Fibroblast of lung (primary cell): ENCODE measurements around the gene CALD1. TPM values are rescaled to one million over a fixed set of nuclear protein-coding genes. Genes with fewer than 3 reads are reported as not detected.

Source experiments
- DNase-seq, 2 donors: peaks; one replicate each; pipeline versions ENCODE4 v3.0.0 to v3.0.0-alpha.2; 2010; ENCODE audit warnings: low read depth in 2 of 2
- H2AFZ ChIP-seq: 2 replicates; pipeline ENCODE4 v1.5.1; 2012; ENCODE audit warnings: low read length, control low read depth, inconsistent platforms
- H3K27ac ChIP-seq: 2 replicates; pipeline ENCODE4 v1.5.1; 2011; ENCODE audit warnings: low read length, control low read depth; ENCODE audit not compliant: insufficient read depth
- H3K27me3 ChIP-seq: 2 replicates; pipeline ENCODE4 v1.5.1; 2011; ENCODE audit warnings: mild to moderate bottlenecking, low read length; ENCODE audit not compliant: control insufficient read depth, insufficient read depth
- H3K36me3 ChIP-seq: 2 replicates; pipeline ENCODE4 v1.5.1; 2011; ENCODE audit warnings: low read length; ENCODE audit not compliant: control insufficient read depth, insufficient read depth
- H3K4me1 ChIP-seq: 2 replicates; pipeline ENCODE4 v1.5.1; 2011; ENCODE audit warnings: low read length; ENCODE audit not compliant: control insufficient read depth, insufficient read depth; ENCODE audit errors: extremely low read depth
- H3K4me2 ChIP-seq: 2 replicates; pipeline ENCODE4 v1.5.1; 2011; ENCODE audit warnings: low read length, control low read depth; ENCODE audit not compliant: insufficient read depth; ENCODE audit errors: extremely low read depth
- H3K4me3 ChIP-seq, 4 experiments: fragments of 200-600 bp in 1 of 4; sonication (generic) in 1 of 4; replicated peaks in 1 of 4; 2 replicates each; pipeline ENCODE4 v1.5.1; 2011 to 2016; ENCODE audit warnings: low read length in 4 of 4, low read depth in 3 of 4, mild to moderate bottlenecking in 3 of 4, control low read depth in 2 of 4, inconsistent platforms in 1 of 4, mixed read lengths in 1 of 4; ENCODE audit not compliant: insufficient read depth in 1 of 4; ENCODE audit errors: control extremely low read depth in 1 of 4
- H3K79me2 ChIP-seq: 2 replicates; pipeline ENCODE4 v1.5.1; 2012; ENCODE audit warnings: mild to moderate bottlenecking, low read length, inconsistent platforms; ENCODE audit not compliant: control insufficient read depth, insufficient read depth
- H3K9ac ChIP-seq: 2 replicates; pipeline ENCODE4 v1.5.1; 2011; ENCODE audit warnings: mild to moderate bottlenecking, low read length, control low read depth; ENCODE audit not compliant: insufficient read depth
- H3K9me3 ChIP-seq: 2 replicates; pipeline ENCODE4 v1.5.1; 2012; ENCODE audit warnings: low read depth, low read length; ENCODE audit not compliant: control insufficient read depth, insufficient read depth
- H4K20me1 ChIP-seq: 2 replicates; pipeline ENCODE4 v1.5.1; 2011; ENCODE audit warnings: low read length; ENCODE audit not compliant: control insufficient read depth, insufficient read depth; ENCODE audit errors: extremely low read depth
- CTCF ChIP-seq, 2 donors: IDR thresholded peaks in 1 of 2; conservative IDR thresholded peaks in 1 of 2; 1 replicate in 1 of 2; 2 replicates in 1 of 2; pipeline ENCODE4 v1.5.1; 2011 to 2012; ENCODE audit warnings: low read length in 2 of 2, control low read depth in 1 of 2, inconsistent platforms in 1 of 2, low read depth in 1 of 2, mild to moderate bottlenecking in 1 of 2
- EZH2 ChIP-seq: IDR thresholded peaks from 2 replicates; pipeline ENCODE4 v1.5.1; 2012; ENCODE audit warnings: low read length, control low read depth, mild to moderate bottlenecking; ENCODE audit errors: missing control alignments
- polyA plus RNA-seq, 2 donors: library from polyadenylated mRNA; depleted of rRNA in 1 of 2; stranded (reverse) in 1 of 2; unstranded in 1 of 2; fragments of >200 nt; gene quantifications; 2 replicates each; pipeline ENCODE4 v1.2.1, GENCODE V29; 2011 to 2012; ENCODE audit warnings: missing spikeins in 1 of 2
- total RNA-seq: library from RNA; depleted of rRNA; stranded (reverse); fragments of >200 nt; gene quantifications from 2 replicates; pipeline ENCODE4 v1.2.1, GENCODE V29; 2014

CALD1 gene
- total and polyA plus RNA-seq, 2 donors (not counting 1 experiment from before 2014, with no cell fraction given) = 343 to 1,187 TPM

GRCh38 chr7:134927723-134928122, 148.3 kb downstream of the CALD1 start:
- Histone ChIP-seq H3K27ac (no peak overlapping the region), H3K36me3 (peaks cover 12% of the 10 kb centered on the region), H3K4me1 (peaks cover 9% of the 10 kb centered on the region), H4K20me1 (no peaks in the 10 kb centered on the region), H3K9ac (no peak overlapping the region), H3K4me2 (no peak overlapping the region), H2AFZ (no peak overlapping the region), H3K9me3 (no peaks in the 10 kb centered on the region), H3K27me3 (no peaks in the 10 kb centered on the region), H3K79me2 (peaks cover 42% of the 10 kb centered on the region), H3K4me3 (no peak overlapping the region)
- no peak for TF ChIP-seq EZH2
- no peak for TF ChIP-seq CTCF (conservative IDR thresholded peaks at IDR 0.05 in 1 of 2, IDR thresholded peaks at IDR 0.05 in 1 of 2; ENCODE audit: low read depth in 1 of 2, low read length in 2 of 2)
- no peak for DNase-seq

GRCh38 chr7:134928554-134928953, 149.1 kb downstream of the CALD1 start:
- Histone ChIP-seq H3K4me1 (peaks cover 9% of the 10 kb centered on the region), H2AFZ (no peak overlapping the region), H3K4me3 (no peak overlapping the region), H3K9ac (no peak overlapping the region), H3K36me3 (peaks cover 12% of the 10 kb centered on the region), H4K20me1 (no peaks in the 10 kb centered on the region), H3K4me2 (no peak overlapping the region), H3K27me3 (no peaks in the 10 kb centered on the region), H3K27ac (no peak overlapping the region), H3K79me2 (peaks cover 35% of the 10 kb centered on the region), H3K9me3 (no peaks in the 10 kb centered on the region)
- no peak for TF ChIP-seq EZH2
- DNase-seq = no peak

GRCh38 chr7:134931487-134931886, 152.1 kb downstream of the CALD1 start:
- Histone ChIP-seq H3K4me1 (peaks cover 18% of the 10 kb centered on the region), H3K79me2 (peaks cover 25% of the 10 kb centered on the region), H2AFZ (no peak overlapping the region), H4K20me1 (no peaks in the 10 kb centered on the region), H3K36me3 (peaks cover 11% of the 10 kb centered on the region), H3K9me3 (no peaks in the 10 kb centered on the region), H3K4me2 (no peak overlapping the region), H3K4me3 (no peak overlapping the region), H3K27me3 (no peaks in the 10 kb centered on the region), H3K27ac (no peak overlapping the region), H3K9ac (no peak overlapping the region)
- peak; percentile 46 to 56 for DNase-seq
- TF ChIP-seq CTCF (conservative IDR thresholded peaks at IDR 0.05 in 1 of 2, IDR thresholded peaks at IDR 0.05 in 1 of 2; ENCODE audit: low read depth in 1 of 2, low read length in 2 of 2) = no peak
- no peak for TF ChIP-seq EZH2
